Umbilical cord (tissue), 2 donors: ENCODE results near the gene TLR5. TPM values are rescaled to one million over a fixed set of nuclear protein-coding genes. Genes with fewer than 3 reads are reported as not detected.
A peak's percentile ranks its signal among the peaks of the same experiment; 100 is the strongest.

Experiments
- DNase-seq: peaks from one replicate; pipeline ENCODE4 v3.0.0-alpha.2; 2015; ENCODE audit warnings: low spot score
- total RNA-seq: library from RNA; depleted of rRNA; stranded (reverse); fragments of >200 nt; gene quantifications from one replicate; pipeline ENCODE4 v1.2.3, GENCODE V29; 2014; ENCODE audit warnings: low replicate concordance; ENCODE audit not compliant: insufficient read depth

Gene TLR5
- total RNA-seq, 1 donor from 2014 or later, result 23.8 TPM

GRCh38 chr1:223152399-223152798 lies 9.4 kb upstream of the TLR5 start:
- DNase-seq, result no peak

- no peak for DNase-seq
Observed at GRCh38 chr1:223150443-223150842, 7.4 kb upstream of the TLR5 start.

DNA sequence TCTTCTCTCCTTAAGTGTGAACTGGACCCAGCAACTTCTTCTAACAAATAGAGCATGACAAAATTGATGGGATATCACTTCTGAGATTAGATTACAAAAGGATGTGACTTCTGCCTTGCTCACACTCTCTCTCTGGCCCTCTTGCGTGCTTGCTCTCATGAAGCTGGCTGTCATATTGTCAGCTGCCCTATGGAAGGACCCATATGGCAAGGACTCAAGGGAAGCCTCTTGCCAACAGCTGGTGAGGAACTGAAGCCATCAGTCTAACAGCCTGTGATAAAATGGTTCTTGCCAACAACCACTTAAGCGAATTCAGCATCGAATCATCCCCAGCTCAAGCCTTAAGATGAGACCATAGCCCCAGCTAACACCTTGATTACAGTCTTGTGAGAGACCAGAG lies 4.8 kb upstream of the TLR5 start:
- no peak for DNase-seq

- DNase-seq, result no peak
Observed at GRCh38 chr1:223147409-223147808, 4.4 kb upstream of the TLR5 start.

GRCh38 chr1:223146745-223147144 lies 3.7 kb upstream of the TLR5 start:
- no peak for DNase-seq

DNA sequence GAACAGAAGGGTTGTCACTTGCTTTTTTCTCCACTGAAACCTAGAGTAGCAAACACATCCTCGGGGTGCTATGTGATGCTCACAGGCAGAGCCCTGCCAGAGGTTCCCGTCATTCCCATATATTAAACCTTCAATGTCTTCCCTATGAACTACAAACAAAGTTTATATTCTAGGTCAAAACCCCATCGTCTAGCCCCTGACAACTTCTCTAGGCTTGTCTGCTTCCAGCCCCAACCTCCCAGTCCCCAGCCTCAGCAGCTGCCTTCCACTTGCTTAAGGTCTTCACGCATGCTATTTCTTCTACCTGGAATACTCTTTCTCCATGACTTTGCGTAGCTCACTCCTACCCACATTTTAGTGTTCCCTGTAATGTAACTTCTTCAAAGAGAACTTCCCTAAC lies 1.9 kb upstream of the TLR5 start:
- no peak for DNase-seq

GRCh38 chr1:223144431-223144830 lies 1.4 kb upstream of the TLR5 start:
- no peak for DNase-seq

DNA sequence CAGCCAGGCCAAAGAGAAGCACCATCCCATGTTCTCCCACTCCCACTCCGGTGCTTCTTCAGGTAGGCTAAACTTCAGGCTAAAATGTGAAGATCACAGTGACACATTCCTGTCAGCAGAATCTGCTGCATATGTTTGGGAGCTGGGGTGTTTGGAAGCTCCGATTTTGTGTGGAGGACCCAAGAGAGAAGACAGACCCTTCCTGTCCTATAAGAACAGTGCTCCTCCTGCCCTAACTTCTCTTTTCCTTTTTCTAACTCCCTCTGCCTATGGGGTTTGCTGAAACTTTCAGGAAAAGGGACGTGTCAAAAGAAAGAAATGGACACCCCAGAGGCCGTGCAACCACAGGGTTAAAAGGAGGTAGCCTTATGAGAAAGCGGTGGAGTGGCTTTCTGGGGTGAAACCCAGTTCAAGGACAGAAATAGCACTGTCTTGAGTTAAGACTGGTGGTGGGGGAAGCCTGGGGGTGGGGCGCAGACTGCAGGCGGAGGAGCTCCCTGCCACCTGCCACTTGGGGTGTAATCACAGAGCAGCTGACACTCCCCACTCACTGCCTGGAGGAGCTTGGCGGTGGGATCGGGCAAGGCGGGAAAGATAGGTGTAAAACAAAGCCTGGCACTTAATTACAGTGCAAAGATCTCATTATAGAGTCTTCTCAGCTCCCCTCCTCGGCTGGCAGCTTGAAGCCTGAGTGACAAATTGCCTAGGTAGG lies 645 bp upstream of the TLR5 start:
- peak; percentile 59 for DNase-seq

DNA sequence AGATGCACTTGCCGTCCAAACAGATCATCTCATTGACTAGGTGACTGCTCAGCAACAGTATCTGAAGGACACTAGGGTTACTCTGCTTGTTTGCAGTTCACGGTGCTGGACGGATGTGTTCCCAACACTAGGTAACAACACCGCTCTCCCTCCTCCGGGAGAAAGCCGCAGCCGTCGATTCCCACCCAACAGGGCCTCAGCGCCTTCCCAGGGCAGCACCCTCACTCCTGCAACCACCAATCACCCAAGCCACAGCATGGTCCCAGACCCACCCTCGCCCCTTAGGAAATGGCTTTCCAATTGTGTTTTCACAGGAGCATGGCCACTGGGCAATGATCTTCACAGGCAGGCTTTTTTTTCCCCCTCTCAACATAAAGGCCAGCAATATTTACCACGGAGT lies 779 bp downstream of the TLR5 start:
- no peak for DNase-seq

DNA sequence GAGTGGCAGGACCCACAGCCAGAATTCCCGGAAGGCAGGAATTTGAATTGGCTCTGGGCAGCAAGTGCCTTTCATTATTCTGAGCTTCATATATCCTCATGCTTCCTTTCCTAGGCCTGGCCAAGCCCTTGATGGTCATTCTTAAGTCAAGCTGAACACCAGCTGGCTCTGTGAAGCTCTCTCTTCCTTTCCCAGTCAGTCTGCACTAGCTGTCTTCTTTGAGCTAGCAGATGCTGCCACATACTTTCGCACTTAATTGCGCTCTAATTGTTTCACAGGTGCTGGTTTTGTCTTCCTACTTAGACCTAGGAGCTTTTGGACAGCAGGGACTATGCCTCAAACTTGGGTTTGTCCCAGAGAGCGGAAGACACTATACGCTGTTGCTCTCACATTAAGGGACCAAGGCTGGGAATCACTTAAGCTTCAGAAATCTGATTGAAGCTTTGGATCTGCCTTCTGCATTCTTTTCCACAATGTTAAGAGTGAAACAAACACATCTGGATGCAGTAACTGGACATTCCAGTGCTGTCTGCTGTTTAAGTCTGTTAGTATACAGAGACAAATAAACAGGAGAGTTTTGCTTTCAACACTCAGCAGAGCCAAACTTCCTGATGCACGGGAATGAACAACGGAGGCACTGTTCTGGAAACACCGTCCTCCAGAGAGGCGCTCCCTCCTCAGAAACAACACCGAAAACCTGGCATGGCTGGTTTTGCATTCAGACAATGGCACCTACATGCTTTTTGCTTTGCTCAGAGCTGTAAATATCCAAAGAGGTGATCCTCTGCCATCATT lies 2.2 kb downstream of the TLR5 start:
- no peak for DNase-seq

DNA sequence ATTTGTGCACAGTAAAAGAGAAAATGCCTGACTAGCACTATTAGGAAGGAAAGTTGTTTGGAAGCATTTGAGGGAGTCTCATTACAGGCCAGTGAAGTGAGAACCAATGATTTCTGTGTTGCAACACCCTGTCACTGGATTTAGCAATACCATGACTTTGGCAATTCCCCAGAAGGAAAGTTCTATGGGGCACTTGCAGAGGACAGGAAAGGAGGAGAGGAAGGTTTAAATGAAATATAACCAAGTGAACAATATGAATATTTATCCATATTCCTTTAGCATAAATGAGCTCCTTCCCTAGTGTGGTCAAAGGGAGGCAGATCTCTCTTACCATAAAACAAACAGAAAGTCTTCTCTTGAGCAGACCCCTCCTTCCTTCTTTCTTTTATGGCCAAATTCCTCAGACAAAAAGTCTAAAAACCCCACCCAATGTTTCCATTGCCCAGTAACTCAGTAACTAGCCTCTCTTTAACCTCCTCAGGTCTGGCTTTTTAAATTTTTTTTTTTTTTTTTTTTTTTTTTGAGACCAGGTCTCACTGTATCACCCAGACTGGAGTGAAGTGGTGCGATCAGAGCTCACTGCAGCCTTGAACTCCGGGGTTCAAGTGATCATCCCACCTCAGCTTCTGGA lies 5.5 kb downstream of the TLR5 start:
- peak; percentile 56 for DNase-seq

GRCh38 chr1:223136086-223136485 lies 7.0 kb downstream of the TLR5 start:
- no peak for DNase-seq

GRCh38 chr1:223135176-223135942 lies 7.7 kb downstream of the TLR5 start:
- DNase-seq, result peak; percentile 29

GRCh38 chr1:223133824-223134435 lies 9.1 kb downstream of the TLR5 start:
- peak; percentile 92 for DNase-seq

GRCh38 chr1:223133306-223133823 lies 9.7 kb downstream of the TLR5 start:
- DNase-seq, result no peak

- peak; percentile 60 for DNase-seq
Observed at GRCh38 chr1:223129229-223129901, 13.7 kb downstream of the TLR5 start.

DNA sequence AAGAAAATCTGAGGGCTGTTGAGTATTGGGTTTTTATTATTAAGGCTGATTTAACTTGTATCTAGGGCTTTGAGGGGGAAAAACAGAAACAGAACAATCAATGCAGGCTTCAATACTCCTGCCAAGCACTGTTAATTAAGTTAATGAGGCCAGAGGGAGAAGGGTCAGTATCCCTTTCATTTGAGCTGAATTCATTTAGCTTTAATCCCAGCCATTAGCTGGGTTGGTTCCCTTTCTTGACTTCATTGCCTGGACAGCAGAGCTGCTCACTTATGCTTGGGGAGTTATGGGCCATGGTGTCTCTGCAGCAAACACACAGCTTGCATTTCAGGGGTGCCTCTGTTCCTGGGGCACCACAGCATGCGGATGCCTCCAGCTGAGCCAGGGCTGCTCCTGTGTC lies 16.3 kb downstream of the TLR5 start:
- DNase-seq, result no peak

DNA sequence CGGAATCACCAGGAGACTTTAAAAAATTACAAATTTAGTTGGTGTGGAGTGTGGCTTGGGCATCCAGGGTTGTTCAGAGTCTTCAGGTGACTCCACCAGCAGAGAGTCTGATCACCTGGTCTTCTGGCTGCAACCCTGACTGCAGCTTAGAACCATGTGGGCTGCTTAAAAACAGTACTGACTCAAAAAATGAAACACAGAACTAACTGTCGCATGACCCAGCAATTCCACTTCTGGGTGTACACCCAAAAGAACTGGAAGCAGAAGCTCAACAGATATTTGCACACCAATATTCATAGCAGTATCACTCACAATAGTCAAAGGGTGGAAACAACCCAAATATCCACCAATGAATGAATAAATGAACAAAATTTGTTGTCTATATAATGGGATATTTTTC lies 17.3 kb downstream of the TLR5 start:
- DNase-seq, result no peak

GRCh38 chr1:223123011-223123610 lies 19.9 kb downstream of the TLR5 start:
- DNase-seq, result peak; percentile 24

GRCh38 chr1:223118418-223118817 lies 24.6 kb downstream of the TLR5 start:
- DNase-seq, result no peak
